Measurements from ENCODE around the gene EXOSC2.

The EXOSC2 gene

GRCh38 chr9:130696996-130697395, 3.4 kb downstream of the EXOSC2 start:
- ATAC-seq (no peak), DNase-seq (no peak)

GRCh38 chr9:130698514-130698913, 4.9 kb downstream of the EXOSC2 start:
- no peak for ATAC-seq

GRCh38 chr9:130699047-130699446, 5.5 kb downstream of the EXOSC2 start:
- ATAC-seq (no peak), DNase-seq (no peak)

More at GRCh38 chr9:130698514-130698913, 4.9 kb downstream of the EXOSC2 start:
- DNase-seq = no peak

DNA sequence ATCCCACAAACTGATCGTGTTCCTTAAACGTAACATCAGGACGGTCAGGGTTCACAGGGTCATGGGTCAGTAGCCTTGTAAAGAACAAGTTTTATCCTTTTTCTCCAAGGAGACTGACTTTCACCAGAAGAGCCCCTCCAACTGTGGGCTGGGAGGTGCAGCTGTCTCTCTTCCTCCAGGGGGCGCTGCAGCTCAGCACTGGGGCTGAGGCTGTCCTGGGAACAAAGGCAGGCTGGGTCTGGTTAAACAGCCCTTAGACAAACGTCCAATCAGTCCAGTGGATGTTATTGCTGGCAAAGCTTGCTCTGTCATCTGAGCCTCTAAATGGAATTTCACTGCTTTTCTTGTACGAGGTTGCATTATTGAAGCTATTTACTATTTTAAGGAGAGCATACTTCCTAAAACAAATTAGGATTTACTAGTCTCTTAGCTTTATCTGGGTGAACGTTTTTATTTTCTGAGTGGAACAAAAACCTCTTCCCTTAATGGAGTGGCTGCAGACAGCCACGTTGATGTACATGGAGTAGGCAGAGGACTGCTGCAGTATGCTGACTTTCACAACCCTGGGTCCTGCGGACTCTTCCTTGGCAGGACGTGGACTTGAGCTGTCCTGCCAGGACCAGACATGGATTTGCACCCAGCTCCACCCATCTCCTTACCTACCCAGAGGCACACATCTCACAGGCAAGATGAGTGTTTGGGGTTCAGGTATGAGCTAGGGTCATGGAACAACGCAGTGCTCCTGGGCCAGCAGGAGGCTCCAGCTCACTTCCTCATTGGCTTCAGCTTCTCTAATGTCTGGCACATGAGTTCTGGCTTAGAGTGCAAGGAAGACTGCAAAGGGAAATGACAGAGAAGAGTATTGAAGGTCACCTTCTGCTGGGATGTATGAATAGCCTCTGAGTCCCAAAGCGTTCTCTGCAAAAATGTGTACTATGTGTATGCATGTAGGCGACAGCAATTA, 7.8 kb downstream of the EXOSC2 start:
- ATAC-seq = peak; percentile 85
- peak; percentile 82 for DNase-seq

- DNase-seq = no peak
- no peak for ATAC-seq
Measured at GRCh38 chr9:130703501-130703900, 9.9 kb downstream of the EXOSC2 start.

DNA sequence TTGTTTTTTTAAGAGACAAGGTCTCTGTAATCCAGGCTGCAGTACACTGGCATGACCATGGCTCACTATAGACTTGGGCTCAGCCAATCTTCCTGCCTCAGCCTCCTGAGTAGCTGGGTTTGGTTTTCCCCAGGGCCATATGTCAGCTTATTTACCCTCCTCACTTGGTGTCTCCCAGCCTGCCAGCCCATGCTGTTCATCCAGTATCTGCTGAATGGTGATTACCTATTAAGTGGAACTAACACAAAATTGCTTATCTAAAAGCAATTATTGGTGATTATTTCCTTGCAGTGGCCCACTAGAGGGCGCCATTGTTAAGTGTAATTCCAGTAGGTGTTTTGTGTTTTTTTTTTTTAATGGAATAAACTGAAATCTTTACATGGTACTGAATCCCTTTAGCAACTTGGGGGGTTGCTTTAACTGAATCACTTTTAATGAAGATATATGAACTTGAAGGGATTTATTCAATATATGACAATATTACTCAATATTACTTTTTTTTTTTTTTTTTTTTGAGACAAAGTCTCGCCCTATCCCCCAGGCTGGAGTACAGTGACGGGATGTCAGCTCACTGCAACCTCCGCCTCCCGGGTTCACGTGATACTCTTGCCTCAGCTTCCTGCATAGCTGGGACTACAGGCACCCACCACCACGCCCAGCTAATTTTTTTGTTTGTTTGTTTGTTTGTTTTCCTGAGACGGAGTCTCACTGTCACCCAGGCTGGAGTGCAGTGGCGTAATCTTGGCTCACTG, 13.8 kb downstream of the EXOSC2 start:
- peak; percentile 76 for DNase-seq
- ATAC-seq = peak; percentile 58

DNA sequence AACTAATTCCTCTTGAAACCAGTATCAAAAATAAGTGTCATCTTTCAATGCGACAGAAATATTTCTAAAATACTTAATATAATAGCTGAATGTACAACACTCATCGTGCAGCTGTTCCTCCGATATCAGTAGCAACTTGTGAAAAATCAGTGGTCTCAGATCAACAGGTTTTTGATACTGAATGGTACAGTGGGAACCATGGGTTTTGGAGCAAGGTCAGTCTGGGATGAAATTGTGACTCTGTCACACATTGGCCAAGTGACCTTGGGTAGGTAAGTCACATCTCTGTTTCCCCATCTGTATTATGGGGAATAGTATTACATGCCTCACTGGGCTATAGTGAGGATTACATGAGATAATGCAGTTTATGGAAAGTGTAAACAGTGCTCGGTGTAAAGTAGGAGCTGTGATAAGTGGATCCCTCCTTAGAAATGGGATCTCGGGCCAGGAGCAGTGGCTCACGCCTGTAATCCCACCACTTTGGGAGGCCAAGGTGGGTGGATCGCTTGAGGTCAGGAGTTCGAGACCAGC, 17.3 kb downstream of the EXOSC2 start:
- DNase-seq (no peak), ATAC-seq (no peak)

DNA sequence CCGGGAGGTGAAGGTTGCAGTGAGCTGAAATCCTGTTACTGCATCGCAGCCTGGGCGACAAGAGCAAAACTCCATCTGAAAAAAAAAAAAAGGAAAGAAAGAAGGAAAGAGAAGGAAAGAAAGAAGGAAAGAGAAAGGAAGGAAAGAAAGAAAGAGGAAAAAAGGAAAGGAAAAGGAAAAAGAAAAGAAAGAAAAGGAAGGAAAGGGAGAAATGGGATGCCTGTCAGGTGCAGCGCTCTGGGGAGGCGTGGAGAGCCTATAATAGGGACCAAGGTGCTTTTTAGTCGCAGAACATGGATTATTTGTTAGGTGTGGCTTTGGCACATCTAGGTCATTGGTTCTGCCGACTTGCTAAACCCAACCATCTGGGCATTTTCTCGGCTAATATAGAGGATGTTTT, 17.9 kb downstream of the EXOSC2 start:
- no peak for DNase-seq

GRCh38 chr9:130712564-130713285, 19.1 kb downstream of the EXOSC2 start:
- ATAC-seq = peak; percentile 99

More for the DNA sequence above, 17.9 kb downstream of the EXOSC2 start:
- no peak for ATAC-seq

DNA sequence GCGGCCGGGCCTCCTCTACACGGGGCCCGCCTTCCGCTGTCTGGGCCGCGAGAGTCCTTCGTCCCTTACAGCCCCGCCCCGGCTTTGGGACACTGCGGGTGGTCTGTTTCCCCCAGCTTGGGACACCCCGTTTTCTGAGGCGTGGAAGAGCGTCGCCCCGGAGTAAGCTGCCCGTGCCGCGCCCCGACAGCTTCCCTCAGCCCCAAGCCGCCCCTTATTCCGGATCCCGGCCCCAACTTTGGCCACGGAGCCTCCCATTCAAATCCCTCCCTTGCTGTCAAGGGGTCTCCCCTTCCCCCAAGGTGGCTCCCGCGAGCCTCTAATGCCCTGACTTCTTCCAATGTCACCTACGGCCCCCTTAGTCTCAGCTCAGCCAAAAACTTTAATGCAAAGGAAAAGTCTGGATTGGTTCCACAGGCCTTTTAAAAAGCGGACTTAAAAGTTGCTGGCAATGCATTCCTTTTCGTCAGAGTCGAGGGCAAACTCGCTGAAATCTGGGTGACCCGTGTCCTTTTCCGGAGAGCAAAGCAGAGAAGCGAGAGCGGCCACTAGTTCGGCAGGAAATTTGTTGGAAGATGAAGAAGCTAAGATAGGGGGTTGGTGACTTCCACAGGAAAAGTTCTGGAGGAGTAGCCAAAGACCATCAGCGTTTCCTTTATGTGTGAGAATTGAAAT, 19.8 kb downstream of the EXOSC2 start:
- ATAC-seq = no peak
- peak; percentile 25 for DNase-seq

More at GRCh38 chr9:130712564-130713285, 19.1 kb downstream of the EXOSC2 start:
- DNase-seq = peak; percentile 95

DNA sequence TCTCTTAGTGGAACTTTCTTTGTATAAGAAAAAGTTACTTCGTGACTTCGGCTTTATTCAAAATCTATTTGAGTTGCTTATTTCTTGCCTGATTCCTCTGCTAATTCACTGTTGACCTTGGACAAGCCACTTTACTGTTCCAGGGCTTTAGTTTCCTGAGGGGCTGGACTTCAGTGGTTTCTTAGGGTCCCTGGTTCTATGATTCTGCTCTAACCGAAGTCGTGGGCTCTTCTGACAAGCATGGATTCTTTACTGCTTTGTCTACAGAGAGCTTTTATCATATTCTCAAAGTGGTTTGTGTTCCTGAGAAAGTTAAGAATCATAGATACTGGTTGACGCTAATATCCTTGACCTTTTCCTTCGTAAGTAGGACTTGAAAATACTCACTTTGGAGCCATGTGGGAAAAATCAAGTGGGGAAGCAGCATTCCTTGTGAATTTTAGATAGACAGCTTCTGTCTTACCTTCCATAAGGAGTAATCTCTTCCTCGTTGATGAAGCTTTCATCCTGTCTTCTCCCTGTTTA, 21.1 kb downstream of the EXOSC2 start:
- DNase-seq (no peak), ATAC-seq (no peak)

GRCh38 chr9:130715270-130715669, 21.7 kb downstream of the EXOSC2 start:
- ATAC-seq = no peak
- DNase-seq = no peak

GRCh38 chr9:130718562-130718961, 25.0 kb downstream of the EXOSC2 start:
- ATAC-seq (no peak), DNase-seq (no peak)

DNA sequence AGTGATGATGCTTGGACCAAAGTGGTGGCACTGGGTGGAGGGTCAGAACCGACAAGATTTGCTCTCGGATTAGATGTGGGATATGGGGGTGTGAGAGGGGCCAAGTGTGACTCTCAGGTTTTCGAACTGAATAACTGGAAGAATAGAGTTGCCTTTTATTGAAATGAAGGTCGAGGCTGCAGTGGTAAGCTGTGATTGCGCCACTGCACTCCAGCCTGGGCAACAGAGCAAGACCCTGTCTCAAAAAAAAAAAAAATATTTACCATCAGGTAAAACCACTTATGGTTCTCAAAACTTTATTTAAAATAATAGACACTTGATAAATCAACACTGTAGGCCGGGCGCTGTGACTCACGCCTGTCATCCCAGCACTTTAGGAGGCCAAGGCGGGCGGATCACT, 27.2 kb downstream of the EXOSC2 start:
- DNase-seq (no peak), ATAC-seq (no peak)

DNA sequence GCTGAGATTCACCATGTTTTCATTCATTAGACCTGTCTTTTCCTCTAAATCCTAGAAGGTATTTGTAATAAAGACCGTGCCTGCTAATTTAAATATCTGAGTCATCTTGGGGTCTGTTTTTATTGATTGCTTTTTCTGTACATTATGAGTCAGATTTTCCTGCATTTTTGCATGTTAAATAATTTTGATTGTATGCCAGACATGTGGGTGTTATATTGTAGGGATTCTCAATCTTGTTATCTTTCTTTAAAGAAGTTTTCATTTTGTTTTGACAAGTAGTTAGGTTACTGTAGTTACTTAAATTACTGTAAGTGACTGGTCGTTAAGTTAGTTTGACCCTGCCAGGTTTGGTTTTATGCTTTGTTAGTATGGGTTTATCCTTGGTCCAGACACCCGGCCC, 35.1 kb downstream of the EXOSC2 start:
- DNase-seq (no peak), ATAC-seq (no peak)

DNA sequence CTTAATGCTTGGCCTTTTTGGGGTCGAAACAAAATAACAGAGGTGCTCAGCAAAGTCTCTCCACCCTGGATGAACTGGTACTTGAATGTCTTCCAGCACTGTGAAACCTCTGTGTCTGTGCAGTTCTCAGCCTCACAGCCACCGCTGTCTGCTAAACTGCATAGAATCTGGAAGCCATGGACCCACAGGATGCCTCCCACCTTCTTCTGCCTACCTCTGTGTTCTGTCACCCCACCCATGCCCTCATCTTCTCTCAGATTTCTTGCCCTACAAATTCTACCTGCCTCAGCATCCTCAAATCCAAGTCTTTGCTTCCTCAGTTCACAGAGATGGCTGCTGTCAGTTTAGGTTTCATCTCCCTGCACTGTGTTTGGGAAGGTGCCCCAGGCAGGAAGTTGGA, 35.6 kb downstream of the EXOSC2 start:
- DNase-seq (no peak), ATAC-seq (no peak)

GRCh38 chr9:130731355-130731754, 37.8 kb downstream of the EXOSC2 start:
- DNase-seq (no peak), ATAC-seq (no peak)

GRCh38 chr9:130732136-130732535, 38.6 kb downstream of the EXOSC2 start:
- ATAC-seq (no peak), DNase-seq (no peak)

DNA sequence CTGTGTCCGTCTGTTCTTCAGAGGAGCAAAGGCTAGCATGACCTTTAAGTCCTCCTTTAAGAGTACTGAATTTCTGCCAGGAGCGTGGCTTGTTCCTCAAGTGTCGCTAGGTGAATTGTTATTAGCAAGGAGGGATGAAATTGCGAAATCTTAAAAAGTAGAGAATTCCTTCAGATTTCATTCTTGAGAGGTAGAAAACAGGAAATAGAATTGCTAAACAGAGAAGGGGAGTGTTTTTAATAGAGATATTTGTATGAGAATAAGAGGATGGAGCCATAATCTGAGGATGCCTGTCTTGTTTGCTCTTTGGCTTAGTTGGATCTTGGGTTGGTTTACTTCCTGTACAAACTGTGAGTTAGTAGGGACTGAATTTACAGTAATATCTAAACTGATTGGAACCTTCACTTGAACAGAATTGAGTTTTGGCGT, 39.2 kb downstream of the EXOSC2 start:
- ATAC-seq (no peak), DNase-seq (no peak)

DNA sequence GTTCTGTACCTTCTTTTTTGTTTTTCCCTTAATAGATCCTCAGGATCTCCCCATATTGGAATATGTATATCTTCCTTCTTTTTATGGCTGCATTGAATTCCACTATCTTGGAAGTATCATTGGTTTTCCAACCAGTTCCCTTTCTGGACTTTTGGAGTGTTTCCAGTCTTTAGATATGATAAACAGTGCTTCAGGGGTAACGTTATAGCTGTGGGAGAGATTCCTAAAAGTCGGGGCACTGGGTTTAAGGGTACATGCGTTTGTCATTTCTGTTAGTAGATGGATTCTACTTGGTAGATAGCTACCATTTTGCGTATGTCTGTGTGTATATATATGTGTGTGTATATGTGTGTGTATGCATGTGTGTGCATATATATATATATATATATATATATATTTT, 42.0 kb downstream of the EXOSC2 start:
- ATAC-seq (no peak), DNase-seq (no peak)

- ATAC-seq (no peak), DNase-seq (no peak)
Measured at GRCh38 chr9:130736834-130737233, 43.3 kb downstream of the EXOSC2 start.

Measured in stimulated activated naive CD8-positive, alpha-beta T cell treated with anti-CD3 and anti-CD28 coated beads, Interleukin-15, Interleukin-2, amounts not matched to agents 100 U/mL and 50 U/mL, for 24 hours (primary cell).